ENCODE data around the gene KSR1. TPM values are rescaled to one million over a fixed set of nuclear protein-coding genes. Genes with fewer than 3 reads are reported as not detected.

Gene KSR1
- total and polyA plus RNA-seq, 2 experiments from 2014 or later: 7.8 to 53.2 TPM

GRCh38 chr17:27497696-27498095 lies 41.4 kb downstream of the KSR1 start (continued):
- no peak for TF ChIP-seq POLR2AphosphoS5 (IDR thresholded peaks at IDR 0.05; ENCODE audit: low read depth)
- TF ChIP-seq ZNF114 (CRISPR knock-in tag; IDR thresholded peaks at IDR 0.05): no peak
- no peak for TF ChIP-seq JUNB (IDR thresholded peaks at IDR 0.05; ENCODE audit: unreplicated experiment)
- no peak for TF ChIP-seq REST (IDR thresholded peaks at IDR 0.05; ENCODE audit: unreplicated experiment)

- Histone ChIP-seq H3K27me3 (ENCODE audit: insufficient read depth) (no peaks in the 10 kb centered on the region), H3K36me3 (ENCODE audit: insufficient read depth) (no peaks in the 10 kb centered on the region; the same call in 1 of the 2 replicates), H3K27ac (ENCODE audit: low read depth) (no peak overlapping the region), H4K20me1 (replicated peaks; ENCODE audit: insufficient read depth) (no peaks in the 10 kb centered on the region; the same call in 1 of the 2 replicates), H3K9me2 (ENCODE audit: insufficient read depth) (no peaks in the 10 kb centered on the region), H3K4me2 (no peak overlapping the region), H3K4me3 (no peak overlapping the region), H3F3A (replicated peaks; ENCODE audit: low read depth) (0 out of 2 replicates have a peak, but pooled peaks cover 3% of the 10 kb centered on the region), H3K79me2 (replicated peaks; ENCODE audit: insufficient read depth) (peaks cover 100% of the 10 kb centered on the region), H2AFZ (no peak overlapping the region), H3K4me1 (ENCODE audit: insufficient read depth) (peaks cover 41% of the 10 kb centered on the region)
- H3K4me3 Mint-ChIP-seq: no peak overlapping the region
- peaks cover 48% of the 10 kb centered on the region for H3K9me3 Mint-ChIP-seq
- H3K27me3 Mint-ChIP-seq (ENCODE audit: insufficient read depth, low read depth, poor library complexity): peaks cover 17% of the 10 kb centered on the region
- peaks cover 37% of the 10 kb centered on the region for H3K4me1 Mint-ChIP-seq
- DNase-seq (ENCODE audit: low spot score): no peak
- ATAC-seq: no peak
- peaks cover 47% of the 10 kb centered on the region for H3K36me3 Mint-ChIP-seq (ENCODE audit: low read depth)
- H3K27ac Mint-ChIP-seq: no peak overlapping the region
- no peak for TF ChIP-seq EZH2 (IDR thresholded peaks at IDR 0.05; ENCODE audit: low read depth, unreplicated experiment)
- TF ChIP-seq CREB1 (CRISPR knock-in tag; IDR thresholded peaks at IDR 0.05; ENCODE audit: low read depth): no peak
- TF ChIP-seq ETS1 (IDR thresholded peaks at IDR 0.05): no peak
- no peak for TF ChIP-seq STAT1 (IDR thresholded peaks at IDR 0.05; ENCODE audit: unreplicated experiment)
- no peak for TF ChIP-seq REST (IDR thresholded peaks at IDR 0.05; ENCODE audit: unreplicated experiment)
- no peak for TF ChIP-seq POLR2AphosphoS5 (IDR thresholded peaks at IDR 0.05; ENCODE audit: low read depth)
- TF ChIP-seq NANOG (IDR thresholded peaks at IDR 0.05; ENCODE audit: borderline replicate concordance): no peak
- TF ChIP-seq CTCF (conservative IDR thresholded peaks at IDR 0.05; ENCODE audit: low read depth in 2 of 2): no peak
- no peak for TF ChIP-seq JUNB (IDR thresholded peaks at IDR 0.05; ENCODE audit: unreplicated experiment)
- no peak for TF ChIP-seq EZH2phosphoT487 (IDR thresholded peaks at IDR 0.05; ENCODE audit: unreplicated experiment)
- no peak for TF ChIP-seq ZNF331 (CRISPR knock-in tag; IDR thresholded peaks at IDR 0.05; ENCODE audit: low read depth)
Observed at GRCh38 chr17:27498615-27499309, 42.5 kb downstream of the KSR1 start.
